ENCODE measurements around the gene ZNF688. TPM values are rescaled to one million over a fixed set of nuclear protein-coding genes. Genes with fewer than 3 reads are reported as not detected.
"Not testable (repeated sequence)": the region's sequence is repeated elsewhere in the genome, so short reads cannot be mapped to it uniquely, and the experiment has no call there.

ZNF688 gene
- total RNA-seq, 2 donors from 2014 or later = 7.3 to 9.7 TPM

DNA sequence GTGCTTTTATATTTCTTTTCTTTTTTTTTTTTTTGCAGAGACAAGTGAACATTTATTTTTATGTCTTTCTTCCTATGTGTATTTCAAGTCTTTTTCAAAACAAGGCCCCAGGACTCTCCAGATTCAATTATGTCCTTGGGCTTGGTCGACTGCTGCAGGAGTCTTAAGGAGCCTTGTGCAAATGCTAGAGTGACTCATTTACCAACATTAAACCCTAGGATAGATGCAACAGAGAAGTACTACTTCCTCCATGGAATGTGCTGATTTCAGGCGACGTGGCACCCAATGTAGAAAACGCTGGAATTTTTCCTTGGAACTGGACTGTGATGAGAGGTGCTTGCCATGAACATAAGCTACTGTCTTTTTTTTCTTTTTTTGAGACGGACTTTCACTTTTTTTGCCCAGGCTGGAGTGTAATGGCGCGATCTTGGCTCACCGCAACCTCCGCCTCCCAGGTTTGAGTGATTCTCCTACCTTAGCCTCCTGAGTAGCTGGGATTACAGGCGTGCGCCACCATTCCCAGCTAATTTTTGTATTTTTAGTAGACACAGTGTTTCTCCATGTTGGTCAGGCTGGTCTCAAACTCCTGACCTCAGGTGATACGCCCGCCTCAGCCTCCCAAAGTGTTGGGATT, 35.0 kb downstream of the ZNF688 start:
- not testable (repeated sequence) for H3K9me3 Mint-ChIP-seq; ATAC-seq (replicated peaks); H3K27me3 Mint-ChIP-seq; H3K4me1 Mint-ChIP-seq
- Mint-ChIP-seq H3K36me3 (ENCODE audit: low read depth) (peaks cover 56% of the 10 kb centered on the region), H3K4me3 (peak overlapping the region; percentile 99), H3K27ac (peak overlapping the region; percentile 99)

DNA sequence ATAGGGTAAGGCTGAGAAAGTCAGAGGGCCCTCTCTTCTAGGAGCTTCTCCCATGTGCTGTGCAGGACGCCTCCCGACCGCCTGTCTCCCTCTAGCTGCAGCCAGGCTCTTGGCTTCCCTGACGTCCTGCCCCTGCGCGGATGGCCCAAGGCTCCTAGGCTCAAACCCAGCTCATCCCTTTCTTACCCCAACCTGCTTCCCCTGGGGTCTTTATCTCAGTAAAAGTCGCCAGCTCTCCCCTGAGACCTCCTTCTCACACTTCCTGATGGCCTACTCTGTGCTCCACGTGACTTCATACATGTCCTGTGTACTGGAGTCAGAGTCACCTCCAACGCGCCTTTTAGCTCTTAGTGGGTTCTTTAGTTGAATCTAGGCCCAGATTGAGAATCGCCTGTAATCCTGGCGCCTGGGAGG, 35.7 kb downstream of the ZNF688 start:
- Mint-ChIP-seq H3K27me3 (no peaks in the 10 kb centered on the region), H3K27ac (peak overlapping the region; percentile 99), H3K36me3 (ENCODE audit: low read depth) (peaks cover 63% of the 10 kb centered on the region), H3K4me1 (no peaks in the 10 kb centered on the region), H3K4me3 (peak overlapping the region; percentile 99), H3K9me3 (no peaks in the 10 kb centered on the region)
- ATAC-seq (replicated peaks) = peak; percentile 77

DNA sequence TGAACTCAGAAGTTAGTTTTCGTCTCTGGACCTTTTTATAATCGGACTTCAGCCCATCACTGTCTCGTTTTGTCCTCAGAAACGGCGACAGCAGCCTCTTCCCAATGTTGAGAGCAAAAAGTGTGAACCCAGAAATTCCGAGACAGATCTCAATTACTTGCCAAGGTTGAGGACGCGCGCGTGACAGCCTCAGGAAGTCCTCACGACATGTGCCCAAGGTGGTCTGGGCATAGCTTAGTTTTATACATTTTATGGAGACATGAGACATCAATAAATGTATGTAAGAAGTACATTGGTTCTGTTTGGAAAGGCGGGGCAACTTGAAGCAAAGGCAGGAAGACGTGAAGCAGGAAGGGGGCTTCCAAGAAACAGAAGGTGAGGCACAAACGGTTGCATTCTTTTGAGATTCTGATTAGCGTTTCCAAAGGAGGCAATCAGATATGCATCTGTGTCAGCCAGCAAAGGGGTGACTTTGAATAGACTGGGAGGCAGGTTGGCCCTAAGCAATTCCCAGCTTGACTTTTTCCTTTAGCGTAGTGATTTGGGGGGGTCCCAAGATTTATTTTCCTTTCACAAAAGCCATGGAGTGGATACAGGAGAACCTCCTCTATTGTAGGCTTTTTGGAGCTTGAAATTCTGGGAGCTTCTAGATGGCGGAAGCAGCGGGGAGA, 36.3 kb downstream of the ZNF688 start:
- H3K4me1 Mint-ChIP-seq = no peaks in the 10 kb centered on the region
- peak overlapping the region; percentile 99 for H3K27ac Mint-ChIP-seq
- no peaks in the 10 kb centered on the region for H3K27me3 Mint-ChIP-seq
- H3K9me3 Mint-ChIP-seq = no peaks in the 10 kb centered on the region
- H3K36me3 Mint-ChIP-seq (ENCODE audit: low read depth) = peaks cover 68% of the 10 kb centered on the region
- peak; percentile 31 for ATAC-seq (replicated peaks)
- peak overlapping the region; percentile 99 for H3K4me3 Mint-ChIP-seq

DNA sequence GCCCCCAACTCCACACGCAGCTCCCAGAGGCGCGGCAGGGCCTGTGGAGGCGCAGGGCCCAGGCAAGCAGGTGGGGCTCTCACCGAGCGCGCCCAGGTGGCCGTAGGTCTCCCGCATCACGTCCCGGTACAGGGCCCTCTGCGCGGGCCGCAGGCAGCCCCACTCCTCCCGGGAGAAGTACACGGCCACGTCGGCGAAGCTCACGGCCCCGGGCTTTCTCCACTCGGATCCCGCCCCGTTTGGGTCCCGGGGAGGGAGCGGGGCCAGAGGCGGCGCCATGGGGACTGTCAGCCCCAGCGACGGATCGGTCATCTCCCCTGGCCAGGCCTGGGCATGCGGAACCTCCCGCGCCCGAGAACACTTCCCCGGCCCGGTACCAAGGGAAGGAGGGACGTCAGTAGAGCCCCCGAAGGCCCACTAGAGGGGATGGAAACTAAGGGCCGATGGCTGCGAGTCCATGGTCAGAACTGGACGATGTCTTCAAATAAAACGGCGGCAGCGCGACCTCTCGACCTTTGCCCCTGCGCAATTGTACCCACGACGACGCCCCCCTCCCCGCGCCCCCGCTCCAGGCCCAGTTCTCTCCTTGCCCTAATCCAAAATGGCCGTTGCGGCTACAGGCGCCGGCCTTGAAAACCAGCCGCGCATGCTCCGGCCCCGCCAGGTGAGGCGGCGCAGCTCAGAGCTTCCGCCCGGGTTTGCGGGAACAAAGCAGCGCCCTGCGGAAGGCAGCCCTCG, 37.0 kb downstream of the ZNF688 start, which contains the start of gene ZNF747:
ZNF747 (minus strand) TSS at position 491 of the 738 bp plus-strand sequence; CDS start at position 312, 179 bp downstream.
- peak; percentile 82 for ATAC-seq (replicated peaks)
- no peaks in the 10 kb centered on the region for H3K4me1 Mint-ChIP-seq
- H3K4me3 Mint-ChIP-seq = peak within 1 kb of the TSS; percentile 99

DNA sequence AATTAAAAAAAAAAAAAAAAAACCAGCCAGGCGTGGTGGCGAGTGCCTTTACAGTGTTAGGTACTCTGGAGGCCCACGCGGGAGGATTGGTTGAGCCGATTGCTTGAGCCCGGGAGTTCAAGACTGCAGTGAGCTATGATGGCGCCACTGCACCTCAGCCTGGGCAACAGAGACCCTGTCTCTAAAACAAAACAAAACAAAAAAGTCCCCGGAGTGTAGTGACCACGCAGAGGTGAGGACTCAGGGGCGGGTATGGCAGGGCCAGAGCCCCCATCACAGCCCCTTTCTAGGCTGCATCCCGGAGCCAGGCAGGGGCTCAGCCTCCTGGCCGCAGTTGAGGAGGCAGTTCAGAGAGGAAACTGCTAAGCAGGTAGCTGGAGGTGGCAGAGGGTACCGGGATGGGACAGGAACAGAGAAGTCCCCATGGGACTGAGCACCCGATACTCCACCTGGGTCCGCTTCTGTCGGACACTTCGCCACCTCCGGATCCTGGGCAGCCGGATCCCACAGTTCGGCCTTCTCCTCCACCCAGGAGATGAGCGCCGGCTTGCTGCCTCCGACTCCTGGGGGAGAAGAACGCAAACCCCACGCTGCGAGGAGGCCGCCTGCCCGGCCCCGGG, 37.7 kb downstream of the ZNF688 start:
- H3K4me1 Mint-ChIP-seq = no peaks in the 10 kb centered on the region
- H3K36me3 Mint-ChIP-seq (ENCODE audit: low read depth) = peaks cover 70% of the 10 kb centered on the region
- H3K27ac Mint-ChIP-seq = peak overlapping the region; percentile 99
- H3K4me3 Mint-ChIP-seq = peak overlapping the region; percentile 99
- peak; percentile 1 for ATAC-seq (replicated peaks)
- H3K27me3 Mint-ChIP-seq = no peaks in the 10 kb centered on the region
- H3K9me3 Mint-ChIP-seq = no peaks in the 10 kb centered on the region

More for the DNA sequence above, 37.0 kb downstream of the ZNF688 start, which contains the start of gene ZNF747:
- peaks cover 70% of the 10 kb centered on the region for H3K36me3 Mint-ChIP-seq (ENCODE audit: low read depth)
- peak within 1 kb of the TSS; percentile 99 for H3K27ac Mint-ChIP-seq
- no peaks in the 10 kb centered on the region for H3K9me3 Mint-ChIP-seq
- no peaks in the 10 kb centered on the region for H3K27me3 Mint-ChIP-seq

DNA sequence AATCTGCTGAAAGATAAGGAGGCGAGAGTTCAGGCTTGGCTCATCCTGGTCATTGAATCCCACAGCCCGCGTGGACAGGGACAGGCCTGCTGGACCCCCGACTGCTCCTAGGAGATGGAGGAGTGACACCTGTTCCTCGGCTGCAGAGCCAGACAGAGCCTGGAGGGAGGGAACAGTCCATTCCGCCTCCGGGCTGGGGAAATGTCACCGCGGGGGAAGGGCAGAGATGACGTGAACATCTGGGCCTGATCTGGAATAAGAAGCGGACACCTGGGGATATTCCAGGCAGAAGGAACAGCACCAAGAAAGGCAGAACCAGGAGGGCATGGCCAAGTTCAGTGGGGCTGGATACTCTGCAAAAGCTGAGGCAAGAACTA, 38.4 kb downstream of the ZNF688 start:
- H3K4me1 Mint-ChIP-seq = no peaks in the 10 kb centered on the region
- peak overlapping the region; percentile 99 for H3K4me3 Mint-ChIP-seq
- H3K36me3 Mint-ChIP-seq (ENCODE audit: low read depth) = peaks cover 63% of the 10 kb centered on the region
- no peaks in the 10 kb centered on the region for H3K27me3 Mint-ChIP-seq
- H3K9me3 Mint-ChIP-seq = no peaks in the 10 kb centered on the region
- no peak for ATAC-seq (replicated peaks)
- peak overlapping the region; percentile 99 for H3K27ac Mint-ChIP-seq

DNA sequence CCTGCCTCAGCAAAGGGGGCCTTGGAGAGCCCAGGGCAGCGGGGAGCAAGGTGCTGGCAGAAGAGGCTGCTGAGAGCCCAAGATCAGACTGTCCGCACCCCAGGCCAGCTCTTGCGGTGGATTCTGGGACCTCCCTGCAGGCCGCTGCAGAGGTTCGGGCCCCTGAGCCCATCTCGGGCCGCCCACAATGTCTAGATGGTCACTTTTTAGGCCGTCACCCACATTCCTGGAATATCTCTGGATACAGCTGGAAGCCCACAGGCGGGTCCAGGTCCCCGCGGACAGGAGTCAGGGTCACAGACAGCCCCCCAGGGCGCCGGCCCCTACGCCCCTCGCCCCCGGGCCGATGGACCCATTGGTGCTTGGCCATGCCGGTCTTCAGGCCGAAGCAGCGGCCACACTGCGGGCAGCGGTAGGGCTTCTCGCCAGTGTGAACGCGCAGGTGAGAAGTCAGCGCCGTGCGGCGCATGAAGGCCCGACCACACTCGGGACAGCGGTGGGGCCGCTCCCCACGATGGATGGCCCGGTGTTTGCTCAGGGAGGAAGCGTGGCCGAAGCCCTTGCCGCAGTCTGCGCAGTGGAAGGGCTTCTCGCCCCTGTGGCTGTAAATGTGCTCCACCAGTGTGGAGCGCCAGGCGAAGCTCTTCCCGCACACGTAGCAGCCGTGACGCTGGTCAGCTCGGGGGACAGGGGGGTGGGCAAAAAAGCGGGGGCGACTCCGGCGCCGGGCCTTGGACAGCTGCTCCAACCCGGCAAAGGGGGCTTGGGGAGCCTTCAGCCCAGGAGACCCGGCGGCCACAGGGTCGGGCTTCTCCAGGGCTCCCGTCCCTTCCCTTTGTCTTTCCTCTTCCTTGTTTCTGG, 39.0 kb downstream of the ZNF688 start:
- no peak overlapping the region for H3K27ac Mint-ChIP-seq
- H3K4me3 Mint-ChIP-seq = peak overlapping the region; percentile 99
- peaks cover 5% of the 10 kb centered on the region for H3K4me1 Mint-ChIP-seq
- peaks cover 57% of the 10 kb centered on the region for H3K36me3 Mint-ChIP-seq (ENCODE audit: low read depth)
- no peaks in the 10 kb centered on the region for H3K9me3 Mint-ChIP-seq
- no peak for ATAC-seq (replicated peaks)
- no peaks in the 10 kb centered on the region for H3K27me3 Mint-ChIP-seq

DNA sequence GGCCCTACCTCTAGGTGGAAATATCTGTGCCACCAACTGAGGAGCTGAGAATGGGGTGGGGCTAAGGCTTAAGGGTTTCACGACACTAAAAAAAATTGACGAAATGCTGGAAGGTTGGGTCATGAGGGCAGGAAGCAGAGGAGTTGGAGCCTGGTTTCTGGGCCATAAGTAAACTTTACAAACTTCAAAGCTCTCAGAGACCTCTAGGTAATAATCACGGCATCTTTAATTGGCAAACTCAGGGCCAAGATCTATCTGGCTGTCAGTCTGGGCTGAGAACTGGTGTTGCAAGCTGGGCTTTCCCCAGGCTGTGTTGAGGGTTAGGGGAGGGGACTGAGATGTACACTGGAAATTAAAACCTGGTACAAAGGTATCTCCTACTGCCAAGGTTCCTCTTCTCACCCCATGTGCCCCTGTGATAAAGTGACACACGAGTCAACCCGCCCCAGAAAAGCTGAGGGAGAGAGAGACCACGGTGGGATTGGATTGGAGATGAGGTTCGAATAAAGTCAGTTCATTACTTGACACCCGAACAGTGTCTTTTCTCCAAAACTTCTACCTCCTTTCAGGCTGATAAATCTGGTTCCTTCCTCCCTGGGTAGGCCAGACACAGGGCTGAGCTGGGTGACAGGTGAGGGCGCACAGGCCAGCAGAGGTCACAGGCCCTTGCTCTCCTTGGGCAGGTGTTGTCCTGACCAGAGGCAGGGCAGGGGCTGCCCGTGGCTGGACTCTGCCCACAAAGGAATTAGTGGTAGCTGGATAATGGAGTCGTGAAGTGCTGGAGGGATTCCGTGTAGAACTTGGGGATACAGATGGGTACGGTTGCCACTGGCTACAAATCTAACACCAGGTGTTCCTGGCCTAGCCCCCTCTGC, 41.1 kb downstream of the ZNF688 start:
- H3K27me3 Mint-ChIP-seq = no peaks in the 10 kb centered on the region
- H3K4me1 Mint-ChIP-seq = peaks cover 8% of the 10 kb centered on the region
- peak overlapping the region; percentile 76 for H3K27ac Mint-ChIP-seq
- H3K9me3 Mint-ChIP-seq = no peaks in the 10 kb centered on the region
- ATAC-seq (replicated peaks) = no peak
- H3K36me3 Mint-ChIP-seq (ENCODE audit: low read depth) = peaks cover 37% of the 10 kb centered on the region
- H3K4me3 Mint-ChIP-seq = peak overlapping the region; percentile 37

DNA sequence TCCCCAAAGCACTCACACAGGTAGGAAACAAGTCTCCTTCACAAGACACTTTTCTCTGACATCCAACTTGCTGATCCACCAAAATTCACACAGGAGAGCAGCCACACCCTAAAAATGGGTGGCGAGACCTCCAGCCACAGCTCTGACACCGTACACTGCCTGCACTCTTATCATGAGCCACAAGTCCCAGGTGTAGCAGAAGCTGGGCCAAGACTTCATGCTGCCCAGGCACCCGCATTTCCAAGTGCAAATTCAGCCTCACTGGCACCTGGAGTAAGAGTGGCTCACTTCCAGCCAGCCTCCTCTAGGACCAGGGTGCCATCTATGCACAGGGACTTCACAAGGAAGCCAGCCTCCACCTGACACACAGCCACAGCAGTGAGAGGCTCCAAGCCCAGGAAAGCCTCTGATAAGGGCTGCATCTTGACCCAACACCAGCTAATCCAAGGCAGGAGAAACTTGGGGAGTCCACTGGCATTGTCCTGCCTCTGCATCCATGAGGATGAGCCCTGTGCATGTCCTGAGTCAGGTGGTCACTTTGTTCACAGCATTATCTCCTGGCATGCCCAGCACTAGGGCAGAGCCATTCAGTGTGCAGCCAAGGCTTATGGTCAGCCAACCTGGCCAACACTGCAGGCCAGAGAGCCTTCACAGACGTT, 42.6 kb downstream of the ZNF688 start:
- Mint-ChIP-seq H3K27me3 (no peaks in the 10 kb centered on the region), H3K9me3 (no peaks in the 10 kb centered on the region), H3K36me3 (ENCODE audit: low read depth) (peaks cover 28% of the 10 kb centered on the region), H3K4me1 (peaks cover 8% of the 10 kb centered on the region), H3K27ac (peak overlapping the region; percentile 62), H3K4me3 (peak overlapping the region; percentile 36)
- ATAC-seq (replicated peaks) = no peak

DNA sequence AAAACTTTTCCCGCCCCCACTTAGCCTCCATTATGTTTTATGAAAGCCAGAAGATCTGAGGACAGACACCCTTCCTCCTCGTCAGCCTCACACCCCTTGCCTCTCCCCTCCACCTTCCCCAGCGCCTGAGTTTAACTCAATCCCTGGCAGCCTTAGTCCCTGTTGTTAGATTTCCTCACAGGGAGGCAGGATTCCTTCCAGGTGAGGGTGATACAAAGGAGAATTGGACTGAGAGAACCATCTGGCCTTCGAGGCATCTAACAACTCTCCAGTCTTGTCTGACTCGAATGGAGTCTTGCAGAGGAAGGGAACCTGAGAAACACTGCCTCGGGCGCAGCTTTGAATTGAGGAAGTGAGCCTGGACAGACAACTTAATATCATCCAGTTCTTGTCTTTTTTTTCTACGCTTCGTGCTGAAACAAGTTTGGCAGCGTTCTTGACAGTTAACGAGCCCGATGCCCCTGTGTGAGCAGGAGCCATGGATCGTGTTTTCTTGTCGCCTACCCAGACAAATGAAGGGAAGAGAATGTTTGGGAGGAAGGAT, 43.8 kb downstream of the ZNF688 start:
- Mint-ChIP-seq H3K27me3 (no peaks in the 10 kb centered on the region), H3K27ac (peak overlapping the region; percentile 89), H3K4me3 (peak overlapping the region; percentile 82), H3K4me1 (peaks cover 8% of the 10 kb centered on the region), H3K36me3 (ENCODE audit: low read depth) (peaks cover 20% of the 10 kb centered on the region), H3K9me3 (no peaks in the 10 kb centered on the region)
- ATAC-seq (replicated peaks) = no peak

DNA sequence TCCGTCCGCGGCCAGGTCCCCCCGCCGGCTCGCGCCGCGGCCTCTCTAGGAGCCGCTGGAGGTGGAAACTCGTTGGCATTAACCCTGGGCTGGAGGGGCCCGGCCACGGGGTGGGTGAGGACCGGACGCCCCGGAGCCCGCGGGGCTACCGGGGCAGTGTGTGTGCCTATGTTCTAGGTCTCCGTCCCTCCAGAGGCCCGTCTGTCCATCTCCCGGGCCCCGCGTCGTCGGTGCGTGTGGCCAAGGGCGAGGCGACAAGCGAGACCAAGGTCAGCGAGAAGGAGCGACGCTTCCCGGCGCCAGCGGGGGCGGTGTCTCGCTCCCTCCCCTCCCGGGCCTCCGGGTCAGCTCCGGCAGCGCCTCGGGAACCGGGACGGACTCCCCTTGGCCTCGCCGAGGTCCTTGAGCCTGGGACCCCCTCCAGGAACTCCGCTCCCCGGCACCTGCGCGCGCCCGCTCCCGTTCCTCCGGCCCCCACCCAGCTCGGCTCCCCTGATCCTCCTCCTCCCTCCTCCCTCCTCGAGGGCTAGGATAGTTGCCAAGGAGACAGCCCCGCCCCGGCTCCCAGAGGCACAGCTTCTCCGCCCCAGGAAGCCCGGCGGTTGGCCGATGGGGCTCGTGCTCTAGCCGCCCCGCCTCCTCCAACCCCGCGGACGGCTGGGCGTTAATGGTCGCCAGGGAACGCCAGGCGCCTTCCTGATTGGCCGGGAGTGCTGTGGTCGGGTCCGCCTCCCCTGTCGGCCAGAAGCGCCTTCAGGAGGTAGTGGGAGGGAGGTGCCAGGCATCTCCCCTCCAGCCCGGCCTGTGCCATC, 44.5 kb downstream of the ZNF688 start:
- Mint-ChIP-seq H3K4me3 (peak overlapping the region; percentile 82), H3K27ac (peak overlapping the region; percentile 89), H3K4me1 (peaks cover 12% of the 10 kb centered on the region), H3K36me3 (ENCODE audit: low read depth) (peaks cover 25% of the 10 kb centered on the region), H3K27me3 (no peaks in the 10 kb centered on the region), H3K9me3 (no peaks in the 10 kb centered on the region)
- peak; percentile 95 for ATAC-seq (replicated peaks)

All from activated T-helper 17 cell treated with anti-CD3 and anti-CD28 coated beads, Interleukin-2, amount 50 U/mL, for 72 hours (primary cell).